Prostate gland (tissue), 2 donors: ENCODE data around the gene FAH. TPM values are rescaled to one million over a fixed set of nuclear protein-coding genes. Genes with fewer than 3 reads are reported as not detected.

Experiments used
- DNase-seq: peaks from one replicate; pipeline ENCODE4 v3.0.0-alpha.2; 2019; ENCODE audit warnings: low spot score
- H3K27ac ChIP-seq, 2 donors: fragments of 200-600 bp; sonication (generic); 2 replicates each; pipeline ENCODE4 v1.5.1; 2017 to 2019
- H3K27me3 ChIP-seq: fragments of 200-600 bp; sonication (generic); replicated peaks from 2 replicates; pipeline ENCODE4 v1.5.1; 2019; ENCODE audit not compliant: insufficient read depth
- H3K36me3 ChIP-seq, 2 donors: fragments of 200-600 bp; sonication (generic); 1 replicate in 1 of 2; 2 replicates in 1 of 2; pipeline versions ENCODE4 v1.5.1 to v1.8.1; 2017 to 2019
- H3K4me1 ChIP-seq: fragments of 200-600 bp; sonication (generic); replicated peaks from 2 replicates; pipeline ENCODE4 v1.5.1; 2019
- H3K4me3 ChIP-seq, 2 donors: fragments of 200-600 bp; sonication (generic); 2 replicates each; pipeline ENCODE4 v1.5.1; 2017 to 2019
- H3K9me3 ChIP-seq: fragments of 200-600 bp; sonication (generic); 2 replicates; pipeline ENCODE4 v1.5.1; 2017
- CTCF ChIP-seq, 4 experiments: fragments of 200-600 bp in 2 of 4; fragments of 450-650 bp in 2 of 4; sonication (generic) in 2 of 4; IDR thresholded peaks; 1 replicate in 3 of 4; 2 replicates in 1 of 4; pipeline ENCODE4 v1.5.1; 2016 to 2019; ENCODE audit warnings: antibody characterized with exemption in 4 of 4, mild to moderate bottlenecking in 2 of 4, moderate library complexity in 2 of 4
- POLR2A ChIP-seq: fragments of 450-650 bp; IDR thresholded peaks from one replicate; pipeline ENCODE4 v1.6.1; 2016; ENCODE audit warnings: antibody characterized with exemption, mild to moderate bottlenecking
- POLR2AphosphoS5 ChIP-seq: sonication (generic); formaldehyde crosslinking; IDR thresholded peaks from one replicate; pipeline ENCODE4 v1.6.1; 2017; ENCODE audit warnings: antibody characterized with exemption
- WGBS: methylation state at CpG from one replicate; pipeline ENCODE4 v1.1.5; 2018; 5-methylcytosine and 5-hydroxymethylcytosine counted together
- intact Hi-C: fragments of 100-400 bp; cut with DNase I; formaldehyde crosslinking; loops from one replicate; pipeline ENCODE4 v1.14.2; 2022
- total RNA-seq, 2 donors: library from RNA; depleted of rRNA; stranded (reverse); fragments of >200 nt; gene quantifications; one replicate each; pipeline ENCODE4 v1.1.0, GENCODE V29; 2016

FAH gene
- total RNA-seq, 2 donors from 2014 or later: 26.7 to 51.4 TPM

GRCh38 chr15:80201256-80202015 lies 48.6 kb downstream of the FAH start:
- Histone ChIP-seq H3K27ac (no peak overlapping the region), H3K36me3 (no peaks in the 10 kb centered on the region), H3K4me1 (no peaks in the 10 kb centered on the region), H3K4me3 (no peak overlapping the region), H3K9me3 (no peaks in the 10 kb centered on the region), H3K27me3 (no peaks in the 10 kb centered on the region)
- intact Hi-C loops: no loop called here
- 89% methylated on average over 26 of the region's 26 CpGs for WGBS
- no peak for DNase-seq
- no peak for TF ChIP-seq POLR2AphosphoS5
- no peak for TF ChIP-seq POLR2A

- Histone ChIP-seq H3K9me3 (no peaks in the 10 kb centered on the region), H3K36me3 (no peaks in the 10 kb centered on the region), H3K27ac (no peak overlapping the region), H3K27me3 (no peaks in the 10 kb centered on the region), H3K4me3 (no peak overlapping the region), H3K4me1 (no peaks in the 10 kb centered on the region)
- WGBS: 68% methylated on average over 2 of the region's 2 CpGs
- intact Hi-C loops: no loop called here
- DNase-seq: no peak
- TF ChIP-seq POLR2A (no peak), CTCF (IDR thresholded peaks at IDR 0.05) (no peak), POLR2AphosphoS5 (no peak)
Measured at GRCh38 chr15:80202016-80202315, 49.2 kb downstream of the FAH start.

GRCh38 chr15:80202641-80203360 lies 50.0 kb downstream of the FAH start:
- TF ChIP-seq POLR2AphosphoS5: no peak
- no peak for TF ChIP-seq CTCF (IDR thresholded peaks at IDR 0.05)
- TF ChIP-seq POLR2A: no peak
- DNase-seq: no peak
- no peaks in the 10 kb centered on the region for H3K27me3 ChIP-seq

GRCh38 chr15:80203361-80203885 lies 50.6 kb downstream of the FAH start:
- WGBS: 81% methylated on average over 10 of the region's 10 CpGs
- Histone ChIP-seq H3K4me1 (no peaks in the 10 kb centered on the region), H3K27ac (no peak overlapping the region), H3K27me3 (no peaks in the 10 kb centered on the region), H3K4me3 (no peak overlapping the region), H3K9me3 (no peaks in the 10 kb centered on the region), H3K36me3 (no peaks in the 10 kb centered on the region)
- no peak for DNase-seq
- TF ChIP-seq POLR2A (no peak), POLR2AphosphoS5 (no peak), CTCF (IDR thresholded peaks at IDR 0.05) (no peak)
- intact Hi-C loops: no loop called here

More at GRCh38 chr15:80202641-80203360, 50.0 kb downstream of the FAH start:
- Histone ChIP-seq H3K27ac (no peak overlapping the region), H3K4me1 (no peaks in the 10 kb centered on the region), H3K4me3 (no peak overlapping the region), H3K9me3 (no peaks in the 10 kb centered on the region), H3K36me3 (no peaks in the 10 kb centered on the region)
- intact Hi-C loops: no loop called here
- 43% methylated on average over 9 of the region's 9 CpGs for WGBS

- WGBS: 91% methylated on average over 4 of the region's 4 CpGs
Measured at GRCh38 chr15:80204231-80204630, 51.4 kb downstream of the FAH start.

More at GRCh38 chr15:80204231-80204630, 51.4 kb downstream of the FAH start:
- Histone ChIP-seq H3K27me3 (no peaks in the 10 kb centered on the region), H3K9me3 (no peaks in the 10 kb centered on the region), H3K36me3 (no peaks in the 10 kb centered on the region), H3K4me1 (no peaks in the 10 kb centered on the region), H3K4me3 (no peak overlapping the region), H3K27ac (no peak overlapping the region)
- no peak for DNase-seq
- no peak for TF ChIP-seq POLR2AphosphoS5
- TF ChIP-seq POLR2A: no peak
- TF ChIP-seq CTCF (IDR thresholded peaks at IDR 0.05): no peak
- intact Hi-C loops: no loop called here
